Upper lobe of left lung (tissue), 6 donors: ENCODE results near the gene CDHR4. TPM values are rescaled to one million over a fixed set of nuclear protein-coding genes. Genes with fewer than 3 reads are reported as not detected.

Experiments used
- ATAC-seq, 2 donors: fragments of 200-7000 bp; cut with Tn5 transposase; one replicate each; pipeline ENCODE4 v1.9.1; 2022; ENCODE audit warnings: mild to moderate bottlenecking in 2 of 2, moderate library complexity in 2 of 2; ENCODE audit not compliant: low FRiP score in 2 of 2
- DNase-seq, 2 donors: peaks; one replicate each; pipeline ENCODE4 v3.0.0-alpha.2; 2019 to 2020
- H3K27ac ChIP-seq, 4 donors: fragments of 200-600 bp; sonication (generic); one replicate each; pipeline ENCODE4 v1.5.1; 2016 to 2019
- H3K27me3 ChIP-seq, 4 donors: fragments of 200-600 bp; sonication (generic); one replicate each; pipeline ENCODE4 v1.5.1; 2017 to 2019
- H3K36me3 ChIP-seq, 4 donors: fragments of 200-600 bp; sonication (generic); one replicate each; pipeline ENCODE4 v1.5.1; 2016 to 2019
- H3K4me1 ChIP-seq, 4 donors: fragments of 200-600 bp; sonication (generic); one replicate each; pipeline ENCODE4 v1.5.1; 2018 to 2019
- H3K4me3 ChIP-seq, 4 donors: fragments of 200-600 bp; sonication (generic); one replicate each; pipeline ENCODE4 v1.5.1; 2017 to 2019; ENCODE audit warnings: mild to moderate bottlenecking in 2 of 4, moderate library complexity in 1 of 4
- H3K9me3 ChIP-seq, 4 donors: fragments of 200-600 bp; sonication (generic); one replicate each; pipeline ENCODE4 v1.5.1; 2018 to 2019
- EP300 ChIP-seq, 4 donors: sonication (generic); formaldehyde crosslinking; IDR thresholded peaks; one replicate each; pipeline ENCODE4 v1.5.1; 2017; ENCODE audit warnings: antibody characterized with exemption in 4 of 4, control low read depth in 2 of 4
- POLR2A ChIP-seq, 4 donors: fragments of 450-650 bp; IDR thresholded peaks; one replicate each; pipeline ENCODE4 v1.5.1; 2016 to 2017; ENCODE audit warnings: antibody characterized with exemption in 4 of 4, mild to moderate bottlenecking in 2 of 4
- POLR2AphosphoS5 ChIP-seq, 2 donors: sonication (generic); formaldehyde crosslinking; IDR thresholded peaks; one replicate each; pipeline ENCODE4 v1.5.1; 2017; ENCODE audit warnings: antibody characterized with exemption in 2 of 2
- WGBS, 2 donors: methylation state at CpG; one replicate each; pipeline ENCODE4 v1.1.5; 2017 to 2018; 5-methylcytosine and 5-hydroxymethylcytosine counted together
- total RNA-seq, 6 donors: library from RNA; depleted of rRNA in 4 of 6; stranded (reverse); fragments of >200 nt in 4 of 6; gene quantifications; one replicate each; pipeline versions ENCODE4 v1.1.0 to v1.2.1, GENCODE V29; 2016 to 2021
- TF ChIP-seq, protein P1 (sequence below), 6 experiments: fragments of 450-650 bp in 4 of 6; fragments of 200-600 bp in 2 of 6; sonication (generic) in 2 of 6; IDR thresholded peaks; one replicate each; pipeline ENCODE4 v1.5.1; 2016 to 2019; ENCODE audit warnings: antibody characterized with exemption in 6 of 6
- donor health status: DM: no; HTN: no; CAD: no; lungs with moderate emphysema.
- donor health status: DM: no; HTN: yes; CAD: no; lungs with severe emphysema.

CDHR4 gene
- total RNA-seq, 6 donors from 2014 or later = 0.66 to 21.9 (median 7.0) TPM

DNA sequence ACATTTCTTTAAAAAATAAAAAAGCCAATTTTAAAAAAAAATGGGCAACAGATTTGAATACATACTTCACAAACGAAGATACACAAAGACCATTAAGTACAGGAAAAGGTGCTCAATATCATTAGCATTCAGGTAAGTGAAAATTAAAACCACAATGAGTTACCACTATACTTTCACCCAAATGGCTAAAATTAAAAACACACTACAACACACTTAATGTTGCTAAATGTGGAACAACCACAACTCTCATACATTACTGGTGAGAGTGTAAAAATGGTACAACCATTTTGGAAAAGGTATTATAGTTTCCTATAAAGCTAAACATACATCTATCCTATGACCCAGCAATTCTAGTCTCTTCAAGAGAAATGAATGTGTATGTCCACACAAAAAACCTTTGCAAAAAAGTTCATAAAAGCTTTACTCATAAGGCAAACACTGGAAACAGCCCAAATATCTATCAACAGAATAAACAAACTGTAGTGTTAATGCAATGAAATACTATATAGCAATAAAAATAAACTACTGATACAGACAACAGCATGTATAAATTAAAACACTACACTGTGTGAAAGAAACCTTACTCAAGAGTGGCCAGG, 28.2 kb downstream of the CDHR4 start:
- H3K4me3 ChIP-seq = no peak overlapping the region
- H3K27me3 ChIP-seq = no peaks in the 10 kb centered on the region
- ATAC-seq = no peak
- WGBS, 2 donors = 44 to 49% methylated on average over 1 of the region's 1 CpG
- no peak for DNase-seq
- TF ChIP-seq POLR2AphosphoS5 (IDR thresholded peaks at IDR 0.05) (no peak), POLR2A (IDR thresholded peaks at IDR 0.05) (no peak), EP300 (IDR thresholded peaks at IDR 0.05) (no peak)
- TF ChIP-seq, protein P1, sequence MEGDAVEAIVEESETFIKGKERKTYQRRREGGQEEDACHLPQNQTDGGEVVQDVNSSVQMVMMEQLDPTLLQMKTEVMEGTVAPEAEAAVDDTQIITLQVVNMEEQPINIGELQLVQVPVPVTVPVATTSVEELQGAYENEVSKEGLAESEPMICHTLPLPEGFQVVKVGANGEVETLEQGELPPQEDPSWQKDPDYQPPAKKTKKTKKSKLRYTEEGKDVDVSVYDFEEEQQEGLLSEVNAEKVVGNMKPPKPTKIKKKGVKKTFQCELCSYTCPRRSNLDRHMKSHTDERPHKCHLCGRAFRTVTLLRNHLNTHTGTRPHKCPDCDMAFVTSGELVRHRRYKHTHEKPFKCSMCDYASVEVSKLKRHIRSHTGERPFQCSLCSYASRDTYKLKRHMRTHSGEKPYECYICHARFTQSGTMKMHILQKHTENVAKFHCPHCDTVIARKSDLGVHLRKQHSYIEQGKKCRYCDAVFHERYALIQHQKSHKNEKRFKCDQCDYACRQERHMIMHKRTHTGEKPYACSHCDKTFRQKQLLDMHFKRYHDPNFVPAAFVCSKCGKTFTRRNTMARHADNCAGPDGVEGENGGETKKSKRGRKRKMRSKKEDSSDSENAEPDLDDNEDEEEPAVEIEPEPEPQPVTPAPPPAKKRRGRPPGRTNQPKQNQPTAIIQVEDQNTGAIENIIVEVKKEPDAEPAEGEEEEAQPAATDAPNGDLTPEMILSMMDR (IDR thresholded peaks at IDR 0.05) = no peak
- no peaks in the 10 kb centered on the region for H3K9me3 ChIP-seq
- no peak overlapping the region for H3K27ac ChIP-seq
- peaks cover 0 to 5% (median 0%) of the 10 kb centered on the region in 4 donors for H3K4me1 ChIP-seq
- H3K36me3 ChIP-seq = peaks cover 0 to 12% (median 0%) of the 10 kb centered on the region in 4 donors

DNA sequence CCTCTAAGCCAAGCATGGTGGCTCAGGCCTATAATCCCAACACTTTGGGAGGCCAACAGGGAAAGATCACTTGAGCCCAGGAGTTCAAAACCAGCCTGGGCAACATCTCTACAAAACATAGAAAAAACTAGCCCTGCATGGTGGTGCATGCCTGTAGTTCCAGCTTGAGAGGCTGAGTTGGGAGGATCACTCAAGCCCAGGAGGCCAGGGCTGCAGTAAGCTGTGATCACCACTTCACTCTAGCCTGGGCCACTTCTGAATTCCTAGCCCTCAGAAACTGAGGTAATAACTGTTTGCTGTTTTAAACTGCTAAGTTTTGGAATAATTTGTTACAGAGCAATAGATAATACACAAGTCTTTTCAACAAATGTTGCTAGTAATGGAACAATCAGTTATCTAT, 29.7 kb downstream of the CDHR4 start:
- Histone ChIP-seq H3K36me3 (no peaks in the 10 kb centered on the region), H3K9me3 (no peaks in the 10 kb centered on the region), H3K27ac (no peak overlapping the region), H3K27me3 (no peaks in the 10 kb centered on the region), H3K4me3 (no peak overlapping the region), H3K4me1 (peaks cover 0 to 5% (median 0%) of the 10 kb centered on the region in 4 donors)
- no peak for ATAC-seq
- TF ChIP-seq EP300 (IDR thresholded peaks at IDR 0.05) = no peak
- no peak for TF ChIP-seq POLR2AphosphoS5 (IDR thresholded peaks at IDR 0.05)
- TF ChIP-seq, protein P1 (IDR thresholded peaks at IDR 0.05) = no peak
- TF ChIP-seq POLR2A (IDR thresholded peaks at IDR 0.05) = no peak
- no peak for DNase-seq

DNA sequence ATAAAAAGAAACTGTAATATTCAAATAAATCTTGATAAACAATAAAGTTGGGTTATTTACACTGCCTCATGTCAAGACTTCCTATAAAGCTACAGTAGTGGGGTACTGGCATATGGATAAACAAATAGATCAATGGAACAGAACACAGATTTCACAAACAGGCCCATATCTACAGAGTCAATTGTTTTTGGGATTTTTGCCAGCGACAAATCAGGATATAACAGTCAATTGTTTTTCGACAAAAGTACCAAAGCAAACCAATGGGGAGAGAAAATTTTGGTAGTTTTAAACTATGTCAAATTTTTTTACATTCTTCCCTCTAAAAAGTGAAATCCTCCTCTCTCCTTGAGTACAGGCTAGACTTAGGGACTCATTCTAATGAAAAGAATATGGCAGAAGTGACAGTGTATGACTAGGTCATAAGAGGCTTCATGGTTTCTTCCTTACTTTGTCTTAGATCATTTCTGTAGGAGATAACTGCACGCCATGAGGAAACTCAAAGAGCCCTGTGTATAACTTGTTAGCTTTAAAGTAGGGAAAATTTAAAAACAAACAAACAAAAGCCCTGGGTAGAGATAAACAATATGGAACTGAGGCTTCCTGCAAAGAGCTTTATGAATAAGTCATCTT, 30.3 kb downstream of the CDHR4 start:
- Histone ChIP-seq H3K9me3 (no peaks in the 10 kb centered on the region), H3K27ac (no peak overlapping the region), H3K4me1 (peaks cover 0 to 5% (median 0%) of the 10 kb centered on the region in 4 donors), H3K36me3 (no peaks in the 10 kb centered on the region), H3K4me3 (no peak overlapping the region), H3K27me3 (no peaks in the 10 kb centered on the region)
- ATAC-seq = no peak
- DNase-seq = no peak
- WGBS, 2 donors = 69 to 81% methylated on average over 3 of the region's 3 CpGs
- TF ChIP-seq POLR2AphosphoS5 (IDR thresholded peaks at IDR 0.05) = no peak
- TF ChIP-seq, protein P1 (IDR thresholded peaks at IDR 0.05) = no peak
- TF ChIP-seq EP300 (IDR thresholded peaks at IDR 0.05) = no peak
- TF ChIP-seq POLR2A (IDR thresholded peaks at IDR 0.05) = no peak

DNA sequence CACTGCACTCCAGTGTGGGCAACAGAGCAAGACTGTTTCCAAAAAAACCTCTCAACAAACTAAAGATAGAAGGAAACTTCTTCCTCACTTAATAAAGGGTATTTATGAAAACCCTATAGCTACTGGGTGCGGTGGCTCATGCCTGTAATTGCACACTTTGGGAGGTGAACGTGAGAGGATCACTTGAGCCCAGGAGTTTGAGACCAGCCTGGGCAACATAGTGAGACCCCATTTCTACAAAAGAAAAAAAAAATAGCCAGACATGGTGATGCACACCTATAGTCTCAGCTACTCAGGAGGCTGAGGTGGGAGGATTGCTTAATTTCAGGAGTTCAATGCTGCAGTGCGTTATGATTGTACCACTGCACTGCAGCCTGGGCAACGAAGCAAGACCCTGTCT, 35.7 kb downstream of the CDHR4 start:
- H3K27ac ChIP-seq = no peak overlapping the region
- H3K9me3 ChIP-seq = no peaks in the 10 kb centered on the region
- TF ChIP-seq, protein P1 (IDR thresholded peaks at IDR 0.05) = no peak
- TF ChIP-seq POLR2AphosphoS5 (IDR thresholded peaks at IDR 0.05) (no peak), POLR2A (IDR thresholded peaks at IDR 0.05) (no peak), EP300 (IDR thresholded peaks at IDR 0.05) (no peak)
- H3K27me3 ChIP-seq = no peaks in the 10 kb centered on the region
- no peak for DNase-seq
- peaks cover 0 to 4% (median 0%) of the 10 kb centered on the region in 4 donors for H3K4me1 ChIP-seq
- ATAC-seq = no peak
- WGBS, 2 donors = 97 to 98% methylated on average over 4 of the region's 4 CpGs
- peaks cover 0 to 6% (median 0%) of the 10 kb centered on the region in 4 donors for H3K36me3 ChIP-seq
- no peak overlapping the region for H3K4me3 ChIP-seq

DNA sequence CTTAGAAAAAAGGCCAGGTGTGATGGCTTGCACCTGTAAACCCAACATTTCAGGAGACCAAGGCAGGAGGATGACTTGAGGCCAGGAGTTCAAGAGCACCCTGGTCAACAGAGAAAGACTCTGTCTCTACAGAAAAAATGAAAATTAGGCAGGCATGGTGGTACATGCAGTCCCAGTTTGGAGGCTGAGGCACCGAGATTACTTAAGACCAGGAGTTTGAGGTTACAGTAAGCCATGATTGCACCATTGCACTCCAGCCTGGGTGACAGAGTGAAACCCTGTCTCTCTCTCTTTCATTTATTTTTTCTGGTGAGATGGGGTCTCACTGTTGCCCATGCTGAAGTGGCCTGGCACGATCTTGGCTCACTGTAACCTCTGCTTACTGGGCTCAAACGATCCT, 38.0 kb downstream of the CDHR4 start:
- 76 to 90% methylated on average over 3 of the region's 3 CpGs for WGBS, 2 donors
- no peaks in the 10 kb centered on the region for H3K27me3 ChIP-seq
- ATAC-seq (no peak), DNase-seq (no peak)
- TF ChIP-seq, protein P1 (IDR thresholded peaks at IDR 0.05) = no peak
- TF ChIP-seq EP300 (IDR thresholded peaks at IDR 0.05) = no peak
- no peak for TF ChIP-seq POLR2AphosphoS5 (IDR thresholded peaks at IDR 0.05)
- no peak for TF ChIP-seq POLR2A (IDR thresholded peaks at IDR 0.05)
- no peak overlapping the region for H3K27ac ChIP-seq
- H3K9me3 ChIP-seq = no peaks in the 10 kb centered on the region
- peaks cover 0 to 6% (median 0%) of the 10 kb centered on the region in 4 donors for H3K36me3 ChIP-seq
- no peak overlapping the region for H3K4me3 ChIP-seq
- H3K4me1 ChIP-seq = peaks cover 0 to 9% (median 6%) of the 10 kb centered on the region in 4 donors
